ENCODE measurements around the gene UBAC2. TPM values are rescaled to one million over a fixed set of nuclear protein-coding genes. Genes with fewer than 3 reads are reported as not detected.
A peak's percentile ranks its signal among the peaks of the same experiment; 100 is the strongest.
"Not testable (repeated sequence)": the region's sequence is repeated elsewhere in the genome, so short reads cannot be mapped to it uniquely, and the experiment has no call there.

UBAC2 gene
- total RNA-seq, 4 donors from 2014 or later, result 67.3 to 111 (median 93.8) TPM

- peaks cover 43% of the 10 kb centered on the region for H3K4me1 ChIP-seq
- H3K27me3 ChIP-seq, result no peaks in the 10 kb centered on the region
- WGBS, result 83% methylated on average over 8 of the region's 8 CpGs
- TF ChIP-seq CTCF (IDR thresholded peaks at IDR 0.05) (no peak), EP300 (IDR thresholded peaks at IDR 0.05) (no peak), POLR2A (IDR thresholded peaks at IDR 0.05) (no peak), POLR2AphosphoS5 (IDR thresholded peaks at IDR 0.05) (no peak)
- peak overlapping the region; percentile 54 for H3K27ac ChIP-seq
- H3K36me3 ChIP-seq, result peaks cover 5% of the 10 kb centered on the region
- no peak for DNase-seq (ENCODE audit: low spot score in 2 of 2)
- no peak overlapping the region for H3K4me3 ChIP-seq
- no peaks in the 10 kb centered on the region for H3K9me3 ChIP-seq
Measured at GRCh38 chr13:99208845-99209527, 8.3 kb downstream of the UBAC2 start.

GRCh38 chr13:99210627-99211026 lies 10.0 kb downstream of the UBAC2 start:
- WGBS, result 89% methylated on average over 9 of the region's 9 CpGs
- not testable (repeated sequence) for H3K4me3 ChIP-seq; H3K36me3 ChIP-seq; H3K9me3 ChIP-seq; H3K27me3 ChIP-seq; DNase-seq (ENCODE audit: low spot score in 2 of 2); H3K27ac ChIP-seq
- H3K4me1 ChIP-seq, result peaks cover 48% of the 10 kb centered on the region

- 94% methylated on average over 5 of the region's 5 CpGs for WGBS
- no peak overlapping the region for H3K4me3 ChIP-seq
- no peaks in the 10 kb centered on the region for H3K27me3 ChIP-seq
- DNase-seq (ENCODE audit: low spot score in 2 of 2), result no peak
- H3K27ac ChIP-seq, result no peak overlapping the region
- no peaks in the 10 kb centered on the region for H3K36me3 ChIP-seq
- peaks cover 48% of the 10 kb centered on the region for H3K4me1 ChIP-seq
- no peak for TF ChIP-seq POLR2A (IDR thresholded peaks at IDR 0.05)
- TF ChIP-seq CTCF (IDR thresholded peaks at IDR 0.05), result no peak
- no peak for TF ChIP-seq EP300 (IDR thresholded peaks at IDR 0.05)
- TF ChIP-seq POLR2AphosphoS5 (IDR thresholded peaks at IDR 0.05), result no peak
- H3K9me3 ChIP-seq, result no peaks in the 10 kb centered on the region
Measured at GRCh38 chr13:99211421-99212035, 10.9 kb downstream of the UBAC2 start.

- Histone ChIP-seq H3K9me3 (no peaks in the 10 kb centered on the region), H3K27ac (peak overlapping the region; percentile 74), H3K36me3 (no peaks in the 10 kb centered on the region), H3K4me3 (no peak overlapping the region), H3K27me3 (no peaks in the 10 kb centered on the region), H3K4me1 (peaks cover 63% of the 10 kb centered on the region)
- no peak for TF ChIP-seq POLR2AphosphoS5 (IDR thresholded peaks at IDR 0.05)
- no peak for TF ChIP-seq CTCF (IDR thresholded peaks at IDR 0.05)
- no peak for TF ChIP-seq EP300 (IDR thresholded peaks at IDR 0.05)
- no peak for TF ChIP-seq POLR2A (IDR thresholded peaks at IDR 0.05)
- DNase-seq (ENCODE audit: low spot score in 2 of 2), result no peak
- 39% methylated on average over 7 of the region's 7 CpGs for WGBS
Measured at GRCh38 chr13:99214232-99214631, 13.6 kb downstream of the UBAC2 start.

- no peak for DNase-seq (ENCODE audit: low spot score in 2 of 2)
- TF ChIP-seq EP300 (IDR thresholded peaks at IDR 0.05) (no peak), CTCF (IDR thresholded peaks at IDR 0.05) (no peak)
- H3K27me3 ChIP-seq, result no peaks in the 10 kb centered on the region
- H3K27ac ChIP-seq, result peak overlapping the region; percentile 74
- 43% methylated on average over 1 of the region's 1 CpG for WGBS
- H3K9me3 ChIP-seq, result no peaks in the 10 kb centered on the region
- no peak overlapping the region for H3K4me3 ChIP-seq
- H3K4me1 ChIP-seq, result peaks cover 64% of the 10 kb centered on the region
- no peaks in the 10 kb centered on the region for H3K36me3 ChIP-seq
Measured at GRCh38 chr13:99214731-99215130, 14.1 kb downstream of the UBAC2 start.

Data from suprapubic skin (tissue), 4 donors.